SK-N-SH (cell line): Measurements from ENCODE around the gene FGD2. TPM values are rescaled to one million over a fixed set of nuclear protein-coding genes. Genes with fewer than 3 reads are reported as not detected.
A peak's percentile ranks its signal among the peaks of the same experiment; 100 is the strongest.

ENCODE experiments used
- CTCF ChIA-PET: fragments of 300-600, 350-600 bp; formaldehyde crosslinking; extraction: SDS; loops from one replicate; lab custom pipeline; 2021; lab: Yijun Ruan, JAX
- POLR2A ChIA-PET: fragments of 350-600 bp; sonication (Branson Sonifier 250); formaldehyde crosslinking; extraction: SDS; loops from one replicate; lab custom pipeline; 2020; ENCODE audit warnings: antibody characterized with exemption, inconsistent platforms; lab: Yijun Ruan, JAX
- DNase-seq: peaks from one replicate; pipeline ENCODE4 v3.0.0; 2012
- H2AFZ ChIP-seq: fragments of 200-600 bp; sonication (generic); 2 replicates; pipeline ENCODE4 v1.8.1; 2016; ENCODE audit warnings: antibody characterized with exemption, mild to moderate bottlenecking, low read depth
- H3F3A ChIP-seq: fragments of 200-600 bp; sonication (generic); replicated peaks from 2 replicates; pipeline ENCODE3; 2016; ENCODE audit warnings: antibody characterized with exemption, mild to moderate bottlenecking; ENCODE audit not compliant: insufficient read depth
- H3K27ac ChIP-seq, 2 experiments: fragments of 200-500 bp in 1 of 2; fragments of 200-600 bp in 1 of 2; sonication (Bioruptor generic) in 1 of 2; sonication (generic), shearing (Covaris generic) in 1 of 2; 2 replicates each; pipeline versions ENCODE4 v1.5.1 to v1.6.1; 2014 to 2016; ENCODE audit warnings: low read depth in 2 of 2, inconsistent platforms in 1 of 2, low read length in 1 of 2, mild to moderate bottlenecking in 1 of 2, mixed read lengths in 1 of 2
- H3K27me3 ChIP-seq: fragments of 200-600 bp; sonication (generic), shearing (Covaris generic); 2 replicates; pipeline ENCODE4 v1.6.1; 2016; ENCODE audit warnings: mixed run types; ENCODE audit not compliant: insufficient read depth
- H3K36me3 ChIP-seq, 2 experiments: fragments of 200-500 bp in 1 of 2; fragments of 200-600 bp in 1 of 2; sonication (Bioruptor generic) in 1 of 2; sonication (generic) in 1 of 2; replicated peaks in 1 of 2; 2 replicates each; pipeline versions ENCODE3 to v1.5.1; 2014 to 2016; ENCODE audit warnings: low read length in 1 of 2, mild to moderate bottlenecking in 1 of 2; ENCODE audit not compliant: insufficient read depth in 2 of 2, control insufficient read depth in 1 of 2
- H3K4me1 ChIP-seq, 2 experiments: fragments of 200-500 bp in 1 of 2; fragments of 200-600 bp in 1 of 2; sonication (Bioruptor generic) in 1 of 2; sonication (generic), shearing (Covaris generic) in 1 of 2; 2 replicates each; pipeline versions ENCODE4 v1.5.1 to v1.6.1; 2014 to 2016; ENCODE audit warnings: low read depth in 1 of 2, low read length in 1 of 2, mixed run types in 1 of 2; ENCODE audit not compliant: insufficient read depth in 2 of 2, control insufficient read depth in 1 of 2
- H3K4me2 ChIP-seq: fragments of 200-600 bp; sonication (generic), shearing (Covaris generic); 2 replicates; pipeline ENCODE4 v1.6.1; 2017; ENCODE audit warnings: mixed run types
- H3K4me3 ChIP-seq, 2 experiments: fragments of 200-500 bp in 1 of 2; fragments of 200-600 bp in 1 of 2; sonication (Bioruptor generic) in 1 of 2; sonication (generic), shearing (Covaris generic) in 1 of 2; 2 replicates each; pipeline versions ENCODE4 v1.5.1 to v1.8.1; 2014 to 2016; ENCODE audit warnings: low read depth in 2 of 2, inconsistent platforms in 1 of 2, low read length in 1 of 2, mild to moderate bottlenecking in 1 of 2, mixed read lengths in 1 of 2, moderate library complexity in 1 of 2
- H3K79me2 ChIP-seq: fragments of 200-600 bp; sonication (generic); 2 replicates; pipeline ENCODE4 v1.8.1; 2017; ENCODE audit warnings: mild to moderate bottlenecking; ENCODE audit not compliant: insufficient read depth
- H3K9ac ChIP-seq: fragments of 200-600 bp; sonication (generic); 2 replicates; pipeline ENCODE4 v1.6.1; 2017; ENCODE audit warnings: mixed run types
- H3K9me2 ChIP-seq: fragments of 200-600 bp; sonication (generic); 2 replicates; pipeline ENCODE4 v1.6.1; 2017; ENCODE audit warnings: mixed run types
- H3K9me3 ChIP-seq: fragments of 200-600 bp; sonication (generic); 2 replicates; pipeline ENCODE4 v1.6.1; 2017; ENCODE audit warnings: mixed run types, mild to moderate bottlenecking, moderate library complexity
- H4K20me1 ChIP-seq: fragments of 200-600 bp; sonication (generic); 2 replicates; pipeline ENCODE4 v1.6.1; 2017; ENCODE audit warnings: mild to moderate bottlenecking, mixed run types; ENCODE audit not compliant: insufficient read depth
- CHD2 ChIP-seq: fragments of 150-350 bp; IDR thresholded peaks from 2 replicates; pipeline ENCODE4 v1.6.1; 2018; ENCODE audit warnings: low read length; ENCODE audit not compliant: partially characterized antibody
- EP300 ChIP-seq, 2 experiments: IDR thresholded peaks; 2 replicates each; pipeline versions ENCODE4 v1.4.0 to v1.6.1; 2012; ENCODE audit warnings: borderline replicate concordance in 1 of 2, low read depth in 1 of 2, low read length in 1 of 2
- FOSL2 ChIP-seq: IDR thresholded peaks from 2 replicates; pipeline ENCODE4 v1.4.0; 2012; ENCODE audit warnings: low read depth, mild to moderate bottlenecking, moderate library complexity, borderline replicate concordance
- GABPA ChIP-seq: IDR thresholded peaks from 2 replicates; pipeline ENCODE4 v1.4.0; 2012; ENCODE audit warnings: low read depth, mild to moderate bottlenecking
- GATA2 ChIP-seq: sonication (generic); formaldehyde crosslinking; IDR thresholded peaks from 2 replicates; pipeline ENCODE4 v1.5.0; 2020; ENCODE audit warnings: mild to moderate bottlenecking, missing genetic modification reagents
- IRF3 ChIP-seq: fragments of 150-350 bp; IDR thresholded peaks from 2 replicates; pipeline ENCODE4 v1.6.1; 2016; ENCODE audit warnings: mild to moderate bottlenecking, low read depth, low read length
- MEF2A ChIP-seq: IDR thresholded peaks from 2 replicates; pipeline ENCODE4 v1.4.0; 2012; ENCODE audit warnings: low read depth, borderline replicate concordance
- NFIC ChIP-seq: IDR thresholded peaks from 2 replicates; pipeline ENCODE4 v1.4.0; 2012; ENCODE audit warnings: borderline replicate concordance
- PBX3 ChIP-seq: IDR thresholded peaks from 2 replicates; pipeline ENCODE4; 2012
- REST ChIP-seq: IDR thresholded peaks from 2 replicates; pipeline ENCODE4 v1.6.1; 2012; ENCODE audit warnings: mild to moderate bottlenecking, low read depth, low read length, moderate library complexity
- SIN3A ChIP-seq: IDR thresholded peaks from 2 replicates; pipeline ENCODE4 v1.6.1; 2012; ENCODE audit warnings: low read depth, mild to moderate bottlenecking, low read length, moderate library complexity, borderline replicate concordance
- TCF12 ChIP-seq: IDR thresholded peaks from 2 replicates; pipeline ENCODE4 v1.4.0; 2012
- WGBS: methylation state at CpG from one replicate; pipeline ENCODE4 v1.1.6; 2017; ENCODE audit warnings: low lambda C conversion rate; 5-methylcytosine and 5-hydroxymethylcytosine counted together
- polyA plus RNA-seq, 3 experiments: library from polyadenylated mRNA; depleted of rRNA; stranded (reverse); fragments of >200 nt; gene quantifications; 2 replicates each; pipeline ENCODE4 v1.2.3, GENCODE V29; 2012

The FGD2 gene
- polyA plus RNA-seq, 1 of the 3 experiments (the other 2 are of a cell fraction) = not detected

GRCh38 chr6:36984581-36985416 lies 20.7 kb upstream of the FGD2 start:
- Histone ChIP-seq H3K4me2 (peak overlapping the region; percentile 82), H3K9me2 (no peaks in the 10 kb centered on the region), H2AFZ (no peak overlapping the region; the same call in 1 of the 2 replicates), H3F3A (no peaks in the 10 kb centered on the region), H3K79me2 (peaks cover 62% of the 10 kb centered on the region), H3K27me3 (no peaks in the 10 kb centered on the region), H3K4me3 (peak overlapping the region; percentile 93 to 95), H3K9me3 (no peaks in the 10 kb centered on the region), H3K36me3 (peaks cover 0 to 3% of the 10 kb centered on the region in 2 experiments), H4K20me1 (peaks cover 49% of the 10 kb centered on the region), H3K4me1 (peaks cover 3 to 21% of the 10 kb centered on the region in 2 experiments; a peak in 2 of 4 replicates), H3K9ac (peak overlapping the region; percentile 100), H3K27ac (peak overlapping the region; percentile 64 to 72; a peak in 3 of 4 replicates)
- WGBS = 15% methylated on average over 19 of the region's 19 CpGs
- ChIA-PET POLR2A (no interaction called here), CTCF (interaction anchor here (1.0 to 7.8 kb wide), 4 partner anchors 34 to 219 kb away, joined by 3 to 54 read pairs (median 5); no protein-coding TSS in a partner anchor)
- TF ChIP-seq FOSL2 (no peak), EP300 (IDR thresholded peaks at IDR 0.05; ENCODE audit: borderline replicate concordance in 1 of 2, low read depth in 1 of 2, low read length in 1 of 2) (no peak), NFIC (no peak), CHD2 (peak; percentile 97), GABPA (no peak), REST (no peak), TCF12 (peak; percentile 18; the same call in 1 of the 2 replicates), PBX3 (no peak), MEF2A (no peak), SIN3A (no peak), GATA2 (CRISPR knock-in tag) (no peak), IRF3 (no peak)
- peak; percentile 73 for DNase-seq
